CD4-positive, alpha-beta T cell (primary cell): Measurements from ENCODE around the gene RET. TPM values are rescaled to one million over a fixed set of nuclear protein-coding genes. Genes with fewer than 3 reads are reported as not detected.
A peak's percentile ranks its signal among the peaks of the same experiment; 100 is the strongest.

Experiments used
- ATAC-seq: fragments of 200-7000 bp; cut with Tn5 transposase; one replicate; pipeline ENCODE4 v1.10.0; 2022; ENCODE audit warnings: mild to moderate bottlenecking; ENCODE audit not compliant: poor library complexity
- CTCF ChIA-PET: fragments of 350-600 bp; sonication (Branson Sonifier 250); formaldehyde crosslinking; loops from one replicate; lab custom pipeline; 2021; ENCODE audit warnings: antibody characterized with exemption, inconsistent platforms; lab: Charles Lee
- POLR2A ChIA-PET: fragments of 350-600 bp; sonication (Branson Sonifier 250); formaldehyde crosslinking; loops from one replicate; lab custom pipeline; 2021; ENCODE audit warnings: antibody characterized with exemption, inconsistent platforms; lab: Charles Lee
- DNase-seq, 14 experiments: peaks; one replicate each; pipeline ENCODE4 v3.0.0-alpha.2; 2013 to 2020; ENCODE audit warnings: mixed read lengths in 2 of 14
- H3K27ac ChIP-seq, 2 donors: one replicate each; pipeline versions ENCODE4 v1.5.1 to v1.7.0; 2013; ENCODE audit warnings: low read length in 2 of 2, low read depth in 1 of 2, mild to moderate bottlenecking in 1 of 2
- H3K27me3 ChIP-seq, 2 experiments: 1 replicate in 1 of 2; 2 replicates in 1 of 2; pipeline versions ENCODE4 v1.6.1 to v1.7.0; 2013; ENCODE audit warnings: low read length in 2 of 2, control low read depth in 1 of 2, mild to moderate bottlenecking in 1 of 2, moderate library complexity in 1 of 2; ENCODE audit not compliant: insufficient read depth in 2 of 2, control insufficient read depth in 1 of 2
- H3K36me3 ChIP-seq: one replicate; pipeline ENCODE4 v1.6.1; 2013; ENCODE audit warnings: low read length, control low read depth; ENCODE audit not compliant: insufficient read depth
- H3K4me1 ChIP-seq: one replicate; pipeline ENCODE4 v1.6.1; 2013; ENCODE audit warnings: low read length, control low read depth; ENCODE audit not compliant: insufficient read depth
- H3K4me3 ChIP-seq: one replicate; pipeline ENCODE4 v1.5.1; 2013; ENCODE audit warnings: mild to moderate bottlenecking, low read length, moderate library complexity
- H3K9me3 ChIP-seq, 2 experiments: 1 replicate in 1 of 2; 2 replicates in 1 of 2; pipeline versions ENCODE4 v1.6.1 to v1.7.0; 2013; ENCODE audit warnings: low read length in 2 of 2, mild to moderate bottlenecking in 2 of 2, control low read depth in 1 of 2, moderate library complexity in 1 of 2; ENCODE audit not compliant: control insufficient read depth in 1 of 2, insufficient read depth in 1 of 2
- H3K27ac Mint-ChIP-seq: one replicate; pipeline ENCODE4 v1.8.0; 2020; ENCODE audit warnings: mixed read lengths
- H3K27me3 Mint-ChIP-seq: one replicate; pipeline ENCODE4 v1.8.0; 2021; ENCODE audit warnings: mixed read lengths
- H3K36me3 Mint-ChIP-seq: one replicate; pipeline ENCODE4 v1.8.0; 2021; ENCODE audit warnings: low read depth, mixed read lengths
- H3K4me1 Mint-ChIP-seq: one replicate; pipeline ENCODE4 v1.8.0; 2021; ENCODE audit warnings: low read depth, mixed read lengths
- H3K4me3 Mint-ChIP-seq: one replicate; pipeline ENCODE4 v1.8.0; 2020; ENCODE audit warnings: mild to moderate bottlenecking, mixed read lengths
- H3K9me3 Mint-ChIP-seq: one replicate; pipeline ENCODE4 v1.8.0; 2020; ENCODE audit warnings: mixed read lengths
- intact Hi-C, 2 experiments: fragments of 100-400 bp; cut with DNase I in 1 of 2; cut with micrococcal nuclease in 1 of 2; formaldehyde crosslinking; loops; one replicate each; pipeline versions ENCODE4 v1.15.1 to v1.9.0; 2023 to 2025; cut with DNase I, micrococcal nuclease
- total RNA-seq, 174 experiments: library from RNA in 2 of 174; stranded (reverse) in 2 of 174; gene quantifications; one replicate each; pipeline ENCODE4 v1.2.3 and lab custom pipeline; 2021 to 2026
- TF ChIP-seq, protein P1 (sequence below): fragments of 200-600 bp; IDR thresholded peaks from one replicate; pipeline ENCODE4 v1.8.0; 2022; ENCODE audit warnings: antibody characterized with exemption, mild to moderate bottlenecking

RET gene
- total RNA-seq, 2 experiments from 2014 or later = not detected

DNA sequence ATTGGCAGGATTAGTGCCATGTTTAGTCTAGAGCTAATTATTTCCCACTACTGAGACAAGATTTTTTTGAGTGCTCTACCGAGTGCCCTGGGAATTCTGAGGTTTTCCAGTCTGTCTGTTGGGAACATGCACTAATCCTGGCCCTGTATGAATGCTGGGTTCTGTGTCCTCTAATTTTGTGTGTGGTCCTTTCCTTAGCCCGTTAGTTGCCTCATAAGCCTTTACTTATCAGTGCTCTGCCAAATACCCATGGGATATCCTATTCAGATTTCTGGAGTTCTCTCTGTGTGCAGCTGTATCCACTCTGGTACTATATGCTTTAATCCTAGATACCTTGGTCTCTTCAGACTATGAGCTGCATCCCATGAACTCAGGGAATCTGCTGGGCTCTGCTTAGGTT, 74.5 kb downstream of the RET start:
- ATAC-seq = no peak
- intact Hi-C loops = no loop called here
- Mint-ChIP-seq H3K9me3 (peaks cover 2% of the 10 kb centered on the region), H3K27ac (no peak overlapping the region), H3K4me1 (peaks cover 77% of the 10 kb centered on the region), H3K4me3 (peak overlapping the region; percentile 47), H3K36me3 (peaks cover 43% of the 10 kb centered on the region), H3K27me3 (no peaks in the 10 kb centered on the region)
- H3K4me3 ChIP-seq = no peak overlapping the region
- peaks cover 0 to 9% of the 10 kb centered on the region in 2 experiments for H3K9me3 ChIP-seq
- no peaks in the 10 kb centered on the region for H3K36me3 ChIP-seq
- ChIA-PET CTCF (interaction anchor here (0.7 to 1.0 kb wide), 2 partner anchors 9 to 10 kb away, joined by 3 read pairs; no protein-coding TSS in a partner anchor), POLR2A (interaction anchor here (0.6 to 2.9 kb wide), 4 partner anchors 10 to 13 kb away, joined by 3 to 12 read pairs (median 6); partner anchors contain the start of gene CSGALNACT2)
- no peak for DNase-seq
- TF ChIP-seq, protein P1, sequence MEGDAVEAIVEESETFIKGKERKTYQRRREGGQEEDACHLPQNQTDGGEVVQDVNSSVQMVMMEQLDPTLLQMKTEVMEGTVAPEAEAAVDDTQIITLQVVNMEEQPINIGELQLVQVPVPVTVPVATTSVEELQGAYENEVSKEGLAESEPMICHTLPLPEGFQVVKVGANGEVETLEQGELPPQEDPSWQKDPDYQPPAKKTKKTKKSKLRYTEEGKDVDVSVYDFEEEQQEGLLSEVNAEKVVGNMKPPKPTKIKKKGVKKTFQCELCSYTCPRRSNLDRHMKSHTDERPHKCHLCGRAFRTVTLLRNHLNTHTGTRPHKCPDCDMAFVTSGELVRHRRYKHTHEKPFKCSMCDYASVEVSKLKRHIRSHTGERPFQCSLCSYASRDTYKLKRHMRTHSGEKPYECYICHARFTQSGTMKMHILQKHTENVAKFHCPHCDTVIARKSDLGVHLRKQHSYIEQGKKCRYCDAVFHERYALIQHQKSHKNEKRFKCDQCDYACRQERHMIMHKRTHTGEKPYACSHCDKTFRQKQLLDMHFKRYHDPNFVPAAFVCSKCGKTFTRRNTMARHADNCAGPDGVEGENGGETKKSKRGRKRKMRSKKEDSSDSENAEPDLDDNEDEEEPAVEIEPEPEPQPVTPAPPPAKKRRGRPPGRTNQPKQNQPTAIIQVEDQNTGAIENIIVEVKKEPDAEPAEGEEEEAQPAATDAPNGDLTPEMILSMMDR = no peak
- H3K4me1 ChIP-seq = peaks cover 4% of the 10 kb centered on the region
- no peaks in the 10 kb centered on the region for H3K27me3 ChIP-seq
- H3K27ac ChIP-seq = no peak overlapping the region

DNA sequence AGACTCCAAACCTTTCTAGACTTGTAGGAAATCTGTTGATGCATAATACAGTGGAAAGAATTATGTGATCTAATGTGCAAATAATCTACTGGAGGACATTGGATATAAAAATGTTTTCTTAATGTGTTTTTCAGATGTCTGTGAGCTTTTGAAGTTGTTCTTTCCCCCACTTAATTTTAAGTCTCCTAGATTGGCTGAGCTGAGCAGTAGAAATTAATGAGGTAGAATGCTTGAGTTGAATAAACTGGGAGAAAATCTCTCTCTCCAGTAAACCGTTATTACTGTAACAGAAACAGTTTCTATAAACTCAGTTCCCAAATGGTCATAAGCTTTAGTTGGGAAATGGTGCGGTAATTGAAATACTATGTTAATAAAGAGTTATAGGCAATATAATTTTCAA, 77.0 kb downstream of the RET start:
- ATAC-seq (no peak), DNase-seq (no peak)
- Histone ChIP-seq H3K27me3 (no peaks in the 10 kb centered on the region), H3K4me1 (peaks cover 9% of the 10 kb centered on the region), H3K36me3 (peaks cover 3% of the 10 kb centered on the region), H3K9me3 (peaks cover 0 to 7% of the 10 kb centered on the region in 2 experiments), H3K4me3 (no peak overlapping the region), H3K27ac (no peak overlapping the region)
- peaks cover 2% of the 10 kb centered on the region for H3K9me3 Mint-ChIP-seq
- no peaks in the 10 kb centered on the region for H3K27me3 Mint-ChIP-seq
- no peak overlapping the region for H3K4me3 Mint-ChIP-seq
- H3K27ac Mint-ChIP-seq = no peak overlapping the region
- peaks cover 45% of the 10 kb centered on the region for H3K36me3 Mint-ChIP-seq
- POLR2A ChIA-PET = interaction anchor here (1.0 kb wide), 1 partner anchor 16 kb away, joined by 3 read pairs; the partner anchor contains the start of gene CSGALNACT2
- peaks cover 75% of the 10 kb centered on the region for H3K4me1 Mint-ChIP-seq
- CTCF ChIA-PET = interaction anchor here (1.0 to 1.3 kb wide), 2 partner anchors 13 to 15 kb away, joined by 4 read pairs; no protein-coding TSS in a partner anchor
- intact Hi-C loops = no loop called here
- TF ChIP-seq, protein P1 = no peak

DNA sequence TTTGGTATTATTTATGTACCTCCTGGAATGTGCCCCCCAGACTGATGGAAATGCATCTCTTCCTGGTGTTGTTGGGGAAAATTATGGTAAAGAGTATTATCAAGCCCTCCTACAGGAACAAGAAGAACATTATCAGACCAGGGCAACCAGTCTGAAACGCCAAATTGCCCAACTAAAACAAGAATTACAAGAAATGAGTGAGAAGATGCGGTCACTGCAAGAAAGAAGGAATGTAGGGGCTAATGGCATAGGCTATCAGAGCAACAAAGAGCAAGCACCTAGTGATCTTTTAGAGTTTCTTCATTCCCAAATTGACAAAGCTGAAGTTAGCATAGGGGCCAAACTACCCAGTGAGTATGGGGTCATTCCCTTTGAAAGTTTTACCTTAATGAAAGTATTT, 78.4 kb downstream of the RET start:
- peaks cover 9% of the 10 kb centered on the region for H3K4me1 ChIP-seq

More for the DNA sequence above, 78.4 kb downstream of the RET start:
- H3K9me3 ChIP-seq = peaks cover 0 to 3% of the 10 kb centered on the region in 2 experiments
- intact Hi-C loops = no loop called here
- Mint-ChIP-seq H3K9me3 (no peaks in the 10 kb centered on the region), H3K27me3 (no peaks in the 10 kb centered on the region), H3K4me1 (peaks cover 67% of the 10 kb centered on the region), H3K27ac (no peak overlapping the region), H3K4me3 (no peak overlapping the region), H3K36me3 (peaks cover 52% of the 10 kb centered on the region)
- ChIA-PET CTCF (interaction anchor here (1.3 kb wide), 1 partner anchor 14 kb away, joined by 4 read pairs; no protein-coding TSS in a partner anchor), POLR2A (interaction anchor here (0.6 to 1.0 kb wide), 2 partner anchors 9 to 16 kb away, joined by 3 to 4 read pairs; no protein-coding TSS in a partner anchor)
- no peak for ATAC-seq
- peaks cover 3% of the 10 kb centered on the region for H3K36me3 ChIP-seq
- TF ChIP-seq, protein P1 = no peak
- DNase-seq = no peak
- no peak overlapping the region for H3K27ac ChIP-seq
- H3K27me3 ChIP-seq = no peaks in the 10 kb centered on the region
- H3K4me3 ChIP-seq = no peak overlapping the region
